AG10803 (cell line): Measurements from ENCODE around the gene SLC6A2.

Source experiments
- DNase-seq: peaks from one replicate; pipeline ENCODE4 v3.0.0; 2010; ENCODE audit warnings: low read depth
- H3K4me3 ChIP-seq: 2 replicates; pipeline ENCODE4 v1.5.1; 2011; ENCODE audit warnings: mild to moderate bottlenecking, low read length, control low read depth
- CTCF ChIP-seq: conservative IDR thresholded peaks from 2 replicates; pipeline ENCODE4 v1.5.1; 2011; ENCODE audit warnings: mild to moderate bottlenecking, low read length, control low read depth, inconsistent platforms

Gene SLC6A2

GRCh38 chr16:55658898-55659420 is 3.2 kb downstream of the SLC6A2 start:
- DNase-seq, result no peak
- TF ChIP-seq CTCF, result no peak
- H3K4me3 ChIP-seq, result no peak overlapping the region

- no peak for TF ChIP-seq CTCF
- H3K4me3 ChIP-seq, result no peak overlapping the region
- no peak for DNase-seq
These were observed 4.2 kb downstream of the SLC6A2 start for GRCh38 chr16:55660026-55660425.

- TF ChIP-seq CTCF, result no peak
- no peak overlapping the region for H3K4me3 ChIP-seq
- no peak for DNase-seq
These were observed 5.0 kb downstream of the SLC6A2 start for GRCh38 chr16:55660828-55661227.

- TF ChIP-seq CTCF, result no peak
- peak; percentile 61 for DNase-seq
- no peak overlapping the region for H3K4me3 ChIP-seq
These were observed 6.3 kb downstream of the SLC6A2 start for GRCh38 chr16:55661941-55662643.

GRCh38 chr16:55662644-55663031 is 6.8 kb downstream of the SLC6A2 start:
- no peak for TF ChIP-seq CTCF
- H3K4me3 ChIP-seq, result no peak overlapping the region
- DNase-seq, result peak; percentile 64

- TF ChIP-seq CTCF, result no peak
- DNase-seq, result no peak
- H3K4me3 ChIP-seq, result no peak overlapping the region
These were observed 7.4 kb downstream of the SLC6A2 start for GRCh38 chr16:55663225-55663624.
